ENCODE data around the gene GBA3. TPM values are rescaled to one million over a fixed set of nuclear protein-coding genes. Genes with fewer than 3 reads are reported as not detected.

The GBA3 gene
- total RNA-seq, result not detected in 2 replicates

DNA sequence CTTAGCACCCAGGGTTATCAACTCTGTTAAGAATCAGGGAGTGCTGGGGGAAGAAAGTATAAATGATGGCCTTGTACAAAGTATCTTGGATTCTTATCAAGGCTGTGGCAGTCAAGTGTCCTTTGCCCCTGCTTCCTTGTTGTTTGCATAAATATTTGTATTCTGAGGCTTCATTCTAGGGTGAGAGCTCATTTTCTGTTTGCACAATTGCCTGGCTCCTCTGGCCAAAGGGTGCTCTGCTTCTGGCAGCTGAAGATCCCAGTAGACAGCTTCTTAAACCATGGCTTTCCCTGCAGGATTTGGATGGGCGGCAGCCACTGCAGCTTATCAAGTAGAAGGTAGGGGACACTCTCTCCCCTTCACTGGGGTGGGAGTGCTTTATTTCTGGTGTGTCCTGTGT is at the start of gene GBA3:
TSS of gene GBA3 (plus strand) at position 202 of the 400 bp plus-strand sequence.
- DNase-seq (ENCODE audit: low read depth, low spot score), result no peak

DNA sequence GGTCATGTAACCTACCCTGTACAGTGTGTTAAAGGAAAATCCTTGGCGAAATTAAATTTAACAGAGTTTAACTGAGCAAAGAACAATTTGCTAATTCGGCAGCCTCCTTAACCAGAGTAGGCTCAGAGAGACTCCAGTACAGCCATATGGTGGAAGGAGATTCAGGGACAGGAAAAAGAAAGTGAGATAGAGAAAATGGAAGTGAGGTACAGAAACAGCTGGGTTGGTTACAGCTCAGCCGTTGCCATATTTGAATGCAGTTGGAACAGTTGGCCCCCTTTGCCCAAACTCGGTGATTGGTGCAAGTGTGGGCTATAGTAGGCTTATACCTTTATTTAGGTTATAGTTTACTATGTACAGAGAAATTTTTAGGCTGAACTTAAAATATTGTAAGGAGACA is 48.8 kb upstream of the GBA3 start:
- no peak for DNase-seq (ENCODE audit: low read depth, low spot score)

DNA sequence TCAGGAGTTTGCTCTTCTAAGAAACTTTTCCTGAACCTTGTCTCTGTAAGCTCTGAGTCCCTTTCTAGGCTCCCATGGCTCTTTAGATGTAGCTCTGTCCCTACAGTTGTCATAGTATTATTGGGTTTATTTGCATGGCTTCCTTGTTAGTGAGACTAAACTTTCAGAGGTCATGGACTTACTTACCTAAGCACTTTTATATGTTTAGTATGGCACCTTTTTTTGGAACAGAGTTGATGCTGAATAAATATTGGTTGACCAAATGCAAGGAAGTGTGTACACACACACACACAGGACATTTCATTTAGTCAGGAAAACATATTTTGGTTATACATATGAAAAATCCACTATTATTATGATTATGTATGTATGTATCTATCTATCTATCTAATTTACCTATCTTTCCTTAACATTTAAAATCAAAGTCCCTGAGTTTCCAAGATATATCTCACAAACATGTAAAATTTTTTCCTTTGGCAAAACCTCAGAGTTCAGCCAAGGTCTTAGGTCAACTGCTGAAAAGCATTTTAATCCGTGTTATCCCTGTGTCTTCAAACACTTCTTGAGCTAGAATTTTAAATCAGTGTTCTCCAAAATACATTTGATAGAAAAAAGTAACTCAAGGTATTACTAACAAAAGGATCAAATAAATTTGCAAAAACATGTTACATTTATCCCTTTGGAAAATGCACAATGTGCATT is 47.1 kb upstream of the GBA3 start:
- no peak for DNase-seq (ENCODE audit: low read depth, low spot score)

DNA sequence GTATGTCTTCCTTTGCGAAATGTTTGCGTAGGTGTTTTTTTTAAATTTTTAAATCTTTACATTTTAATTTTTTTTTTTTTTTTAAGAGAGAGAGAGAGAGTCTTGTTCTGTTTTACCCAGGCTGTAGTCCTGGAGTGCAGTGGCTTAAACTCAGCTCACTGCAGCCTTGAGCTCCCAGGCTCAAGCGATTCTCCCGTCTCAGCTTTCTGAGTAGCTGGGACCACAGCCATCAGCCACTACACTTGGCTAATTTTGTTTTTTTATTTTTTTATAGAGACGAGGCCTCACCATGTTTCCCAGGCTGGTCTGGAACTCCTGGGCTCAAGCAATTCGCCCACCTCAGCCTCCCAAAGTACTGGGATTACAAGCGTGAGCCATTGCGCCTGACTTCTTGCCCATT is 43.7 kb upstream of the GBA3 start:
- no peak for DNase-seq (ENCODE audit: low read depth, low spot score)

DNA sequence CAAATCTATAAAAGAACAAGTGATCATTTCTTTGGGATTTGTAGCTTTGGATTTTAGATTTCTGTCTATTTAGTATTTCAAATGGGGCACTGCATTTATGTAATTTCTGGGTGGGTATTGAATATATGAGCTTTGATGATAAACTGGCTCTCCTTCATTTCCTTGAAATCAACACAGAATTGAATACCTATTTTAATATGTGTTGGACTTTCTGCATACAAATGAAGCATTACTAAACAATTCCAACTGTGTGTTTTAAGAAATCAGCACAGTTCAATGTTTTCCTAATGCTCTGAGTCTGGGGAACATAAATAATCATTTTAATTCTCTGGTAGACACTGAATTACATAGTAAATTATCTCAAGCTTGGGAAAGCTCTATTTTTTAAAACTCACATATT is 42.0 kb upstream of the GBA3 start:
- no peak for DNase-seq (ENCODE audit: low read depth, low spot score)

DNA sequence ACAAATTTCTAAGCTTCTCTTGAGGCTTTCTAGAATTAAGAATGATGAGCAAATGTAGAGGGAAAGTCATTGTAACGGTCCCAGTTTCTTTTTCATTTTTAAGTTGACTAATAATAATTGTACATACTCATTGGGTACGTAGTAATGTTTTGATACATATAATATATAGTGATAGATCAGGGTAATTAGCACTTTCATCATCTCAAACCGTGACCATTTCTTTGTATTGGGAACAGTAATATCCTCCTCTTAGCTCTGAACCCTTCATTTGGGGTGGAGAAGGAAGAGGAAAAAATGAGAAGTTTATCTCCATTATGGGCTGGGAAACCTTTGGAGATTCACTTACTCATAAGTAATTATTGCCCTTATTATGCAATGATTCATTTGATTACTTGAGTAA is 39.0 kb upstream of the GBA3 start:
- no peak for DNase-seq (ENCODE audit: low read depth, low spot score)

DNA sequence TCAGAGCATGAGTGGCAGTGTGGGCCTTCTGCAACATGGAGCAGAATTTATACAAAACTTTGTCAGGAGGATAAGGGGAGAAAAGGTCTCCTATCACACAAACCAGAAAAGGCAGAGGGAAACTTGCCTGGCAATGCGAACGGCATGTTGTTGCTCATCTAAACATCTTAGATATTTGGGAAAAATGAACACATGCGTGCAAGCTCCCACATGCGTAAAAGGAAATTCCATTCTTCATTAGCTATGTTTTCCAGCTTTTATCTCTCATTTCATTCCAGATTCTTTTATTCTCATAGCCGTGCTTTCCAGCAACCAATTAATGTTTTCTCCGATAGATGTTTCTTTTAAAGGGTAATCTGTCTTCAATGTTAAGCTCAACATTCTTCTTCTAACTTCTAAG is 31.3 kb upstream of the GBA3 start:
- no peak for DNase-seq (ENCODE audit: low read depth, low spot score)

DNA sequence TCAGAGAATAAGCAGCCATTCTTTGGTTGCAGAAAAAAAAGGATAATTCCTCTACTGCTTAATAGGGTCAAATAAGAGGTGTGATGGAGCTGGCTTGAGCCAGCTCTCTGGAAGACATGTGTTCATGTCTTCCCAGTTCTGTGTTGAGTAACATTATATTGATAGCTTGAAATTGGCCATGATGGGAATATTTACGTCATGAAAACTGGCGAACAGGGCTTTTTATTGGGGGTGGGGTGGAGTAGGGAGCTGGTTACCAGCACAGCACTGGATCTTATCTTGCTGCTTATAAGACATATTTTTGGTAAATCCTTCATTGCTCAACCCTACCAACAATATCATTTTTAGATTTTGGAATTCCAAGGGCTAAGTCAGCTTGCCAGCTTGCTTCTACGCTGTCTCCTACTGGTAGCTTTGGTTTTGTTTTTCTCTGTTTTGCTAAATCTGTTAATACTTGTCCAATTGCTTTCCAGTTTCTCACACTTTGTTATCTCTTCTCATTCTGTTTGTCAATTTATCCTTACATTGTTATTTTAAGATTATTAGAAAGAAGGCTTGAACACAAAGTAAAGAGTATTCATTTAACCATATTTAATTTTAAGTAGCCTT is 25.3 kb upstream of the GBA3 start:
- DNase-seq (ENCODE audit: low read depth, low spot score), result no peak

DNA sequence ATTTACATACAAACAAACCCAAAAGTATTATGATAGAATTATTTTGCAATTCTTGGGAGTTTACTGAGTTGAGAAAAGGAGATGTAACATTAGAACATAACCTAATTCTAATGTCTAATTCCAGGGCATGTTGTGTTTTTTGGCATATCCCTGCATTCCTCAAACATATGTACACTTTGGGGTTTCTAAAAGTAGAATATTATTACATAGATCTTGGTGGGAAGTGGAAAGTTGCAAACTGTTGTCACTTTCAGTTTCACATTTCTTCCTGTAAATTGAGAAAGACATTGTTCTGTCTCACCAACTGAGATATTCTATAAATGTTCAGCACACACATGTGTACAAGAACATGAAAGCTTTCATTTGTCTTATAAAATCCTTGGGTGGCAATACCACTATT is 24.4 kb upstream of the GBA3 start:
- no peak for DNase-seq (ENCODE audit: low read depth, low spot score)

DNA sequence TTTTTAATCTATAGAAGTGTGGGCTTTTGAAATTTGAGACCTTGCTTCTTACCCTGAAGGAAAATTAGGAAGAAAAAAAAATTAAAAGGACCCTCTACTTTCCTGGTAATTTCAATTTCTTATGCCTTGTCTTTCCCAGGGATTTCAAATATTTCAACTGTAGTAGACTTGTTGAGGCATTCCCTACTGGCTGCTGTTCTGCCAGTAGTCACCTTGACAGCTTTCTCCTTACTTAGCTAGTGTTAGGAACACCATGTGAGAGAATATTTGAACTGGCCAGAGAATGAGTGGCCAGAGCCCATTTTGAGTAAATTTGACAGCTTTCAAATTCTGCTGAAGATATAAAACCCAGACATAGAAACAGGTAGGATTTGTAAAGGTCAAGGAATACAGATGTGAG is 24.0 kb upstream of the GBA3 start:
- no peak for DNase-seq (ENCODE audit: low read depth, low spot score)

DNA sequence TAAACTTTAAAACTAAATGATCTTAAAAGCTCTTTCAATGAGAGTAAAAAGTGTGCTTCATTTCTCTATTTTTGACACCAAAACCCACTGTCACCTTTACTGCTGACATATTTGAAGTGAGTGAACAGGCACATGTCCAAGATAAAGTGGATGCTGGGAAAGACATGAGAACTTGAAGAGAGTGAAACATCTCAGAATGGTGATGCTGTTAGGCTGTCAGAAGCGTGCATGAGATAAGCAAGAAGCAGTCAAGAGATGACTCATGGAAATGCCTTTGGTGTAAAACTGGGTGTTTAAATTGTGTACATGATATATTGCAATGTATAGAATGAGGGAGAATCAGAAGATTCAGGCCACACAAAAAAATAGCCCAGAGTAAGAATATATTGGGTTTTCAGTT is 21.8 kb upstream of the GBA3 start:
- DNase-seq (ENCODE audit: low read depth, low spot score), result no peak

DNA sequence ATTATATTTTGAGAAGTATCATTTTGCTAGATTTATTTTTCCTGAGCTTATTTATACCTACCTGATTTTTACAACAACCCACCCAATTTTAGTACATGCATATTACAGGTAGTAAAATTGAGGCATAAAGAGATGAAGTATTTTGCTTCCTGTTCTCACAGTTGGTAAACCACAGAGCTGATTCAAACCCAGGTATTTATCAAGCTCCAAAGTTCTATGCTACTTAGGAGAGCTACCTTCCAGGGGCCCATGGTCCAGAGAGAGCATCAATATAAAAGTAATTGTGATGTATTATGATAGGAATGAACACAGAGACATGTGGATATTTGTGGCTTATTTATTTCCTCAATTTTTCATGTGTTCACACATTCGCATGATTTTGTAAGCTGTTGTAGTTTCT is 20.2 kb upstream of the GBA3 start:
- no peak for DNase-seq (ENCODE audit: low read depth, low spot score)

DNA sequence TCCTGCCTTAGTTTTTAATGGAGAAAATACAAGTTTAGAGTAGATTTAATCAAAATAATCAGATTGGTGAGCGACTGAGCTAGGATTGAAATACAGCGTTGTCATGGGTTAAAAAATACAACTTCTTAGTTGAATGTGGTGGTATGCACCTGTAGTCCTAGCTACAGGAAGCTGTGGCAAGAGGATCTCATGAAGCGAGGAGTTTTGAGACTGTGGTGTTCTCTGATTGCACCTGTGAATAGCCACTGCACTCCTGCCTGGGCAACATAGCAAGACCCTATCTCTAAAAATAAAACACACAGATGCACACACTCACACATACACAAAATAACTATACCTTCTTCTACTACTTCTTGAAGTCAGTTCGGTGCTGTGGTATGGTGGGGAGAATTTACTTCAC is 19.8 kb upstream of the GBA3 start:
- no peak for DNase-seq (ENCODE audit: low read depth, low spot score)

DNA sequence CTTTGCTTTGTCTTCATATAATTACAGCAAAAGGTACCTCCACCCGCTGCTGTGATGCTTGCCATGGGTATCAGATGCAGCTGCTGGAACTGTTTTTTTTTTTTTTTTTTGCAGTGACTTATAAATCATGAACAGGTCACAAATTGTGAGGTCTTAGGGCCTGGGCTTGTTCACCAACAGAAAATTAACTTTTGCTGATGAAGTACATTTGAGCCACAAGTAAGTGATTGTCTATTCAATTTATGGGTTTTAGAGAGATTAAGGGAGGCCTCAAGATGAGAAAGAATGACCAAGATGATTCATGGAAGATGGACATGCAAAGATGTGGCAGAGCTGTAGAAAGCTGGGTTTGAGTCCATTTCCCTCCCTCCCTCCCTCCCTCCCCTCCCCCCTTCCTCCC is 18.0 kb upstream of the GBA3 start:
- DNase-seq (ENCODE audit: low read depth, low spot score), result no peak

DNA sequence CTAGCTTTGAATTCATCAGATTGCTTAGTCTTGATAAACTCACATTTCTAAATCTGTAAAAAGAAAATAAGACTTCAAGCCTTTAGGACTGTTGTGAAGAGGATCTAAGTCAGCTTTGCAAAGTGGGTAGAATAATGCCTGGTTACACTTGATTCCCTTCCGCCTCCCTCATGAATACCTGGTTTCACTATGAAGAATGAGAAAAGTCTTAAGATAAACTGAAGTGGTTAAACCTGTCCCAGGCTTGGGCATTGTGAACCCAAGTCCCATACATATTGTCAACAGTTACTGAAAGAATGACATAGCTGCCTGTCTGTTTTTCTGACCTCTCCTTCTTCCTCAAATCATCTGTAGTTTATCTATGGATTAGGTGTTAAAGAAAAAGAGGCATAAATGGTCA is 16.7 kb upstream of the GBA3 start:
- no peak for DNase-seq (ENCODE audit: low read depth, low spot score)

DNA sequence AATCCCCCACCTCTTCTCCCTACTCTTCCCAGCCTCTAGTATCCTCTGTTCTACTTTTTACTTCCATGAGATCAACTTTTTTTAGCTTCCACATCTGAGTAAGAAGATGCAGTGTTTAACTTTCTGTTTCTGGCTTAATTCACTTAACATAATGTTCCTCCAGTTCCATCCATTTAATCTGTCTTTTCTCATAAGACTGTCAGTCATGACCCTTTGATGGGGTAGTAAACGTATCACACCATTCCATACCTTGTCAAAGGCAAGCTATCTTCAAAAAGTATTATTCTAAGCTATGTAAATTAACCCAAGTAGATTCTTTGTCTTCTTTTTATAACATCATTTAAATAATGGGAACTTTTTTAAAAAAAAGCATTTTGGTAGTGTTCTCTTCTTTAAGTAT is 15.0 kb upstream of the GBA3 start:
- no peak for DNase-seq (ENCODE audit: low read depth, low spot score)

DNA sequence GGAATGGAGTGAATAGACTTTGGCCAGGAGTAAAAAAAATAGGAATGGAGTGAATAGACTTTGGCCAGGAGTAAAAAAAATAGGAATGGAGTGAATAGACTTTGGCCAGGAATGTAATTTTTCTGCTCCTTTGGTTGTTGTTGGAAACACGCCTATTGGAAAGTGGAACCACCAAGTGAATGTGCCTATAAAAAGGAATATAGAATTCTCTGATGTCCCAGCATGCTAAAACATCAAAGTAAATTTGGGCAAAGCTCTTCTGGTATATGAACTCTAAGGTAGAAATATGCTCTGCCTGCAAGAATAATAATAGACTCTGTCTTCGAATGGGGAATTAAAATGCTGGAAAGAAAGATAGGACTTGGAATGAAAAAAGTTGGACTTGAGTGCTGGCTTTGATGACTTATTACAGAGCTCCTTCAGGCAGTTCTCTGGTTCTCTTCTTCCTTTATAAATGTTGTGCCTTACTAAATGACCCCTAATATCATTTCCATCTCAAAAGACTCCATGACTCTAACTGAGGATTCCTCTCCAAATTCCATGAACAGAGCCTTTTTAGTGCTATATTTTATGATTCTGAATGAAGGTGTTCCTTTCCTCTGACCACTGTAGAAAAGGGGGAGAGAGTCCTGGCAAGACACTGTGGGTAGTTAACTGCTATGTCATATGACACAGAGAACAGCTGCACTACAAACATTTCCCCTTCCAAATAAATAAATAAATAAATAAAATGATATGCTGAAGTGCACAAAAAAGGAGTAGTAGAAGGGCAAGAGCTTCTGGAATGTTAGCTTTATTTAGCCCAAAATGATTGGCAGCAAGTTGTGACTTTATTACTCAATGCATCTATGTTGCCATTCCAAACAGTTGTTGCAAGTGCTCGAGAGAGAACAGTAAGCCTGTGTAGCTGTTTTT is 13.5 kb upstream of the GBA3 start:
- DNase-seq (ENCODE audit: low read depth, low spot score), result no peak

DNA sequence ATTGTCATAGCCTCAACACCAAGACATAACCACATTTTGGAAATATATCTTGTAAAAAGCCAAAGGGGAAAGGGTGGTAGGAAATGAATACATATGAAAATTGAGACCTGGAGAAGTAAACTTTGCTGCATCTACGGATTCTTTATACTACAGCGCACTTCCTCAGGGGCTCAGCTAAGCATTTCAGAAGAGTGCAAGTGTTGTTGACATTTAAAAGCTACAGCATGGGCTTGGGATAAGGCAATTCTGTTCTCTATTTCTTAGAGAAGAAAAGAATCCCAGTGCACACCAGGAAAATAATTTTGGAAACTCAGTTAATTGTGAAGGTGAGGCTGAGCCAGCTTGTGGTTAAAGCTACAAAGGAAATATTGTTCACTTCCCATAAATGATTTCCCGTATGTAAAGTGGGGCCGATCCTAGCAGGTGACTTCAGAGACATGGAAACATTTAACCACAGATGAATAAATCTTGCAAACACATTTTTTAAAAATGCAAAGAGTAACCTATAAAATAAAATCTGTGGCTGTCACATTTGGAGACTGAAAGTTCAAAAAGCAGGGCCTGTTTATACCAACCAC is 12.6 kb upstream of the GBA3 start:
- no peak for DNase-seq (ENCODE audit: low read depth, low spot score)

DNA sequence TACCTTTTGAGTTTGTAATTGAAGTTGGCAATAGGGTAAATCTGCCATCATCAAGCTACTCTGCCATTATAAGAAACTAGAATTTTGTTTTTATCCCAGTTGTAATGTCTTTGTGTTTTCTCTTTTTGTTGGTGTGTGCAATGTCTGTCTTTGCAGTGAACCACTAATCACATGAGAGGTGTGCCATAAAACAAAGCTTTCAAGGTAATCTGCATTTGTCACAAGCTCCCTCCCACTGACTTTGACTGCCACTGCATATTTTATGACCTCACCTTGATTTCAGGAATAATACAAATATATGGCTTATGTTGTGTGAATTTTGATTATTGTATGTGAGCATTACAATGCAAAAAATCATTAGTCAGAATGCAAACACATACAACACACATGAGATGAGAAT is 9.0 kb upstream of the GBA3 start:
- DNase-seq (ENCODE audit: low read depth, low spot score), result no peak

DNA sequence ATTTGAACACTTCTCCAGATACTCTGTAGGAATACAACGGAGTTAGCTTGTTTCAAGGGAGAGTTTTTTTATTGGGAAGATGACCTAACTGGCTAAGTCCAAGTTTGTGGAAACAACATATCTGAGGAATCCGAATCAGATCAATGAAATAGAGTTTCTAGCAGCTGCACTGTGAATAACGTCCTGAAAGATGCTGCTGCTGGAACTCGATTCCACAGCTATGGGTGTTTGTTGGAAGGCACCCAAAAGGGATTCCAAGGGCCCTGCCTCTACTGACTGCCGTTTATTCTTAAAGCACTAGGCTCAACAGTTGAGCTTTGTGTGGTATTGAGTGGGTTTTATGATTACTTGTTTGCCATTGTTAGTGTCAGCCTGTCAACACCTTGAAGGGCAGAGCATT is 6.6 kb upstream of the GBA3 start:
- DNase-seq (ENCODE audit: low read depth, low spot score), result no peak

DNA sequence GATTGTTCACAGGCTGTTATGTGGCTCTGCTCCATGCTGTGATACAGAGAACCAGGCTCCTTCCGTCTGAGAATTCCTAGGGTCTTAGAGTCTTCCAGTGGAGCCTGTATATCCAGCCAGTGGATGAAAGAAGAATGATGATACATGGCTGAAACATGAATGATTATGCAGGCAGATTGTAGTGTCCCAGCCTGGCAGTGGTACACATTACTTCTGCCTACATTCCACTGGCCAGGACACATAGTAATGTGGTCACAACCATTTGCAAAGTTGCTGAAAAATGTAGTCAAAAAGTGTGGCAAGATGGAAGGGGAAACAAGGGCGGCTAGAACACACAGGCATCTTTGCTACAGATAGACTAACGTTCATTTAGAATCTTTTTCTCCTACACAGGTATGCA is 4.5 kb upstream of the GBA3 start:
- DNase-seq (ENCODE audit: low read depth, low spot score), result no peak

DNA sequence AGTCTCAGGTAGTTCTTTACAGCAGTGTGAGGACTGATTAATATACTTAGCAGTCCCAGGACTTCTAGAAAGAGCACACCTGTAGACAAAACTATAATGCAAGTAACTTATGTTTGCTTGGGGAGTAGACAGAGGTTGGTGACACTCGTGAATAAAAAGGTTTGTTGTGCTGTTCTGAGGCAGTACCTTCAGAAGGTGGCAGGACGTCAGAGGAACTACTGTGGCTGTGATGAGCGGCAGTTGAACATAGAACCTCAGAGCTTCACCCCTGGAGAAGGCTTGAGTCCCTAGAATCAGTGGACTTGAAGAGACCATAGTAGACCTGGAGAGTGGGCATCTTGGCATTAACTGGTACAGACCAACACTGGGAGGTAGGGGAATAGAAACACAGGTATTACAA is 3.3 kb upstream of the GBA3 start:
- DNase-seq (ENCODE audit: low read depth, low spot score), result no peak
